SK-N-SH (cell line): ENCODE results near the gene MUC2. TPM values are rescaled to one million over a fixed set of nuclear protein-coding genes. Genes with fewer than 3 reads are reported as not detected.

Experiments used
- CTCF ChIA-PET: fragments of 300-600, 350-600 bp; formaldehyde crosslinking; extraction: SDS; loops from one replicate; lab custom pipeline; 2021; lab: Yijun Ruan, JAX
- POLR2A ChIA-PET: fragments of 350-600 bp; sonication (Branson Sonifier 250); formaldehyde crosslinking; extraction: SDS; loops from one replicate; lab custom pipeline; 2020; ENCODE audit warnings: antibody characterized with exemption, inconsistent platforms; lab: Yijun Ruan, JAX
- DNase-seq: peaks from one replicate; pipeline ENCODE4 v3.0.0; 2012
- H2AFZ ChIP-seq: fragments of 200-600 bp; sonication (generic); 2 replicates; pipeline ENCODE4 v1.8.1; 2016; ENCODE audit warnings: antibody characterized with exemption, mild to moderate bottlenecking, low read depth
- H3F3A ChIP-seq: fragments of 200-600 bp; sonication (generic); replicated peaks from 2 replicates; pipeline ENCODE3; 2016; ENCODE audit warnings: antibody characterized with exemption, mild to moderate bottlenecking; ENCODE audit not compliant: insufficient read depth
- H3K27ac ChIP-seq, 2 experiments: fragments of 200-500 bp in 1 of 2; fragments of 200-600 bp in 1 of 2; sonication (Bioruptor generic) in 1 of 2; sonication (generic), shearing (Covaris generic) in 1 of 2; 2 replicates each; pipeline versions ENCODE4 v1.5.1 to v1.6.1; 2014 to 2016; ENCODE audit warnings: low read depth in 2 of 2, inconsistent platforms in 1 of 2, low read length in 1 of 2, mild to moderate bottlenecking in 1 of 2, mixed read lengths in 1 of 2
- H3K27me3 ChIP-seq: fragments of 200-600 bp; sonication (generic), shearing (Covaris generic); 2 replicates; pipeline ENCODE4 v1.6.1; 2016; ENCODE audit warnings: mixed run types; ENCODE audit not compliant: insufficient read depth
- H3K36me3 ChIP-seq, 2 experiments: fragments of 200-500 bp in 1 of 2; fragments of 200-600 bp in 1 of 2; sonication (Bioruptor generic) in 1 of 2; sonication (generic) in 1 of 2; replicated peaks in 1 of 2; 2 replicates each; pipeline versions ENCODE3 to v1.5.1; 2014 to 2016; ENCODE audit warnings: low read length in 1 of 2, mild to moderate bottlenecking in 1 of 2; ENCODE audit not compliant: insufficient read depth in 2 of 2, control insufficient read depth in 1 of 2
- H3K4me1 ChIP-seq, 2 experiments: fragments of 200-500 bp in 1 of 2; fragments of 200-600 bp in 1 of 2; sonication (Bioruptor generic) in 1 of 2; sonication (generic), shearing (Covaris generic) in 1 of 2; 2 replicates each; pipeline versions ENCODE4 v1.5.1 to v1.6.1; 2014 to 2016; ENCODE audit warnings: low read depth in 1 of 2, low read length in 1 of 2, mixed run types in 1 of 2; ENCODE audit not compliant: insufficient read depth in 2 of 2, control insufficient read depth in 1 of 2
- H3K4me2 ChIP-seq: fragments of 200-600 bp; sonication (generic), shearing (Covaris generic); 2 replicates; pipeline ENCODE4 v1.6.1; 2017; ENCODE audit warnings: mixed run types
- H3K4me3 ChIP-seq, 2 experiments: fragments of 200-500 bp in 1 of 2; fragments of 200-600 bp in 1 of 2; sonication (Bioruptor generic) in 1 of 2; sonication (generic), shearing (Covaris generic) in 1 of 2; 2 replicates each; pipeline versions ENCODE4 v1.5.1 to v1.8.1; 2014 to 2016; ENCODE audit warnings: low read depth in 2 of 2, inconsistent platforms in 1 of 2, low read length in 1 of 2, mild to moderate bottlenecking in 1 of 2, mixed read lengths in 1 of 2, moderate library complexity in 1 of 2
- H3K79me2 ChIP-seq: fragments of 200-600 bp; sonication (generic); 2 replicates; pipeline ENCODE4 v1.8.1; 2017; ENCODE audit warnings: mild to moderate bottlenecking; ENCODE audit not compliant: insufficient read depth
- H3K9ac ChIP-seq: fragments of 200-600 bp; sonication (generic); 2 replicates; pipeline ENCODE4 v1.6.1; 2017; ENCODE audit warnings: mixed run types
- H3K9me2 ChIP-seq: fragments of 200-600 bp; sonication (generic); 2 replicates; pipeline ENCODE4 v1.6.1; 2017; ENCODE audit warnings: mixed run types
- H3K9me3 ChIP-seq: fragments of 200-600 bp; sonication (generic); 2 replicates; pipeline ENCODE4 v1.6.1; 2017; ENCODE audit warnings: mixed run types, mild to moderate bottlenecking, moderate library complexity
- H4K20me1 ChIP-seq: fragments of 200-600 bp; sonication (generic); 2 replicates; pipeline ENCODE4 v1.6.1; 2017; ENCODE audit warnings: mild to moderate bottlenecking, mixed run types; ENCODE audit not compliant: insufficient read depth
- ELF1 ChIP-seq: IDR thresholded peaks from 2 replicates; pipeline ENCODE4 v1.4.0; 2012
- EZH2phosphoT487 ChIP-seq: fragments of 200-600 bp; sonication (generic); IDR thresholded peaks from 2 replicates; pipeline ENCODE4 v1.6.1; 2017; ENCODE audit warnings: low read depth, mixed run types, mild to moderate bottlenecking, antibody characterized with exemption, moderate library complexity, borderline replicate concordance
- FOXJ3 ChIP-seq: sonication (generic); formaldehyde crosslinking; IDR thresholded peaks from 2 replicates; pipeline ENCODE4 v1.5.1; 2020; ENCODE audit warnings: mild to moderate bottlenecking, missing genetic modification reagents
- GABPA ChIP-seq: IDR thresholded peaks from 2 replicates; pipeline ENCODE4 v1.4.0; 2012; ENCODE audit warnings: low read depth, mild to moderate bottlenecking
- GATA2 ChIP-seq: sonication (generic); formaldehyde crosslinking; IDR thresholded peaks from 2 replicates; pipeline ENCODE4 v1.5.0; 2020; ENCODE audit warnings: mild to moderate bottlenecking, missing genetic modification reagents
- JUND ChIP-seq: IDR thresholded peaks from 2 replicates; pipeline ENCODE4 v1.4.0; 2012
- MEF2A ChIP-seq: IDR thresholded peaks from 2 replicates; pipeline ENCODE4 v1.4.0; 2012; ENCODE audit warnings: low read depth, borderline replicate concordance
- MXI1 ChIP-seq: IDR thresholded peaks from 2 replicates; pipeline ENCODE4 v1.6.1; 2012; ENCODE audit warnings: mild to moderate bottlenecking, low read depth, low read length, improper control_type of control experiment
- NFIC ChIP-seq: IDR thresholded peaks from 2 replicates; pipeline ENCODE4 v1.4.0; 2012; ENCODE audit warnings: borderline replicate concordance
- NRF1 ChIP-seq: IDR thresholded peaks from 2 replicates; pipeline ENCODE4 v1.6.1; 2012; ENCODE audit warnings: low read depth, mild to moderate bottlenecking, low read length
- RAD21 ChIP-seq: IDR thresholded peaks from 2 replicates; pipeline ENCODE4 v1.6.1; 2012; ENCODE audit warnings: mild to moderate bottlenecking, low read length
- RCOR1 ChIP-seq: fragments of 150-350 bp; IDR thresholded peaks from 2 replicates; pipeline ENCODE4 v1.6.1; 2017; ENCODE audit warnings: antibody characterized with exemption, low read length
- RXRA ChIP-seq: IDR thresholded peaks from 2 replicates; pipeline ENCODE4 v1.4.0; 2012; ENCODE audit warnings: low read depth, mild to moderate bottlenecking, borderline replicate concordance
- SMC3 ChIP-seq: IDR thresholded peaks from 2 replicates; pipeline ENCODE4 v1.6.1; 2012; ENCODE audit warnings: low read depth, low read length, improper control_type of control experiment
- TAF1 ChIP-seq: IDR thresholded peaks from 2 replicates; pipeline ENCODE4 v1.6.1; 2012; ENCODE audit warnings: low read depth, mild to moderate bottlenecking, low read length, moderate library complexity, borderline replicate concordance
- WGBS: methylation state at CpG from one replicate; pipeline ENCODE4 v1.1.6; 2017; ENCODE audit warnings: low lambda C conversion rate; 5-methylcytosine and 5-hydroxymethylcytosine counted together
- polyA plus RNA-seq, 3 experiments: library from polyadenylated mRNA; depleted of rRNA; stranded (reverse); fragments of >200 nt; gene quantifications; 2 replicates each; pipeline ENCODE4 v1.2.3, GENCODE V29; 2012
- TF ChIP-seq, protein P1 (sequence below): fragments of 150-350 bp; IDR thresholded peaks from 2 replicates; pipeline ENCODE4 v1.6.1; 2016; ENCODE audit warnings: mild to moderate bottlenecking, low read depth, low read length
- TF ChIP-seq, protein P2 (sequence below): IDR thresholded peaks from 2 replicates; pipeline ENCODE4 v1.4.0; 2012; ENCODE audit warnings: low read depth, borderline replicate concordance
- TF ChIP-seq, protein P3 (sequence below): IDR thresholded peaks from 2 replicates; pipeline ENCODE4 v1.4.0; 2012; ENCODE audit warnings: low read depth

Gene MUC2
- polyA plus RNA-seq, 1 of the 3 experiments (the other 2 are of a cell fraction) = not detected

DNA sequence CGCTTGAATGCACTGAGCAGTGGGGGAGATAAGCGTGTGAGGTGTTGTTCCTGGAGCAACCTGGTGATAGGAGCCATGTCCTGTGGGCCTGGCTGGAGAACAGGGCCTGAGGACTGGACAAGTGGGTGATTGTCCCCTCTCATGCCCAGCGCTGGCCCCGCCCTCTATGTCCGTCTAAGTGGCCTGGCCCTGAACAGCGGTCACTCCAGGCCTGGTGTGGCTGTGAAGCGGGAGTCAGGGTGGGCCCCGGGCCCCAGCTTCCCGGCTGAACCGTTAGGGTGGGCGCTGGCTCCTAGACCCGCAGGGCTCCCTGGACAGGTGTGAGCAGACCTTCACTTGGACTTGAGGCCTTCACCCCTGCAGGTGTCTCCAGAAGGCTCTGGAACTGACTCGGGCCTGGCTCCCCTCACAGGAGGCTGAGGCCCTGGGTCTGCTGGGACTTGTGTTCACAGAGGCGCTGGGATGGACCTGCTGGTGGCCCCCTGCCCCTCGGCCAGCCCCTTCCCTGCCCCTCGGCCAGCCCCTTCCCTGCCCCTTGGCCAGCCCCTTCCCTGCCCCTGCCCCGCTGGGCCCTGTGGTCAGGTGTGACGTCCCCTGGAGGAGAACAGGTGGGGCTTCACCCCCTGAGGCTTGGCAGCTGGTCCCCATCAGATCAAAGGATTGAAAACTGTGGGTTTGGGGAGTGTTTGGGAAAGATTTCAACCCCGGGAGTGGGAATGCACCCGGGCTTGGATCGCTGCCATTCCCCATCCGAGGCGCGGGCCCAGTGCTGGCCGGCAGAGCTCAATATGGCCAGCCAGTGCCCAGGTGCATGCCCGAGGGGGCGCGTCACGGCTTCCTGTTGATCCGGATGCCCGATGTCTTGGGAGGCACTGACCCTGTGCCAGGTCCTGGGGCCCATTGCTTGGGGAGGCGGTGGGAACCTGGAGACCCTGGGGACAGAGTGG, 34.9 kb upstream of the MUC2 start:
- Histone ChIP-seq H4K20me1 (no peaks in the 10 kb centered on the region), H3K9ac (no peak overlapping the region), H3K27ac (no peak overlapping the region), H3K4me2 (no peak overlapping the region), H3K79me2 (no peaks in the 10 kb centered on the region), H3K9me2 (no peaks in the 10 kb centered on the region), H3K36me3 (no peaks in the 10 kb centered on the region), H3K27me3 (no peaks in the 10 kb centered on the region), H2AFZ (no peak overlapping the region), H3K4me1 (peaks cover 0 to 7% of the 10 kb centered on the region in 2 experiments; a peak in 1 of 4 replicates), H3F3A (no peaks in the 10 kb centered on the region), H3K9me3 (no peaks in the 10 kb centered on the region), H3K4me3 (no peak overlapping the region)
- ChIA-PET POLR2A (no interaction called here), CTCF (interaction anchor here (4.3 kb wide), 1 partner anchor 11 kb away, joined by 25 read pairs; no protein-coding TSS in a partner anchor)
- DNase-seq = no peak
- TF ChIP-seq EZH2phosphoT487 (no peak), JUND (no peak), RCOR1 (no peak), GATA2 (CRISPR knock-in tag) (no peak), SMC3 (no peak), GABPA (no peak), MEF2A (no peak), TAF1 (no peak), NFIC (no peak), ELF1 (no peak), RXRA (no peak), NRF1 (no peak), MXI1 (no peak), RAD21 (no peak), FOXJ3 (CRISPR knock-in tag) (no peak)
- TF ChIP-seq, protein P1, sequence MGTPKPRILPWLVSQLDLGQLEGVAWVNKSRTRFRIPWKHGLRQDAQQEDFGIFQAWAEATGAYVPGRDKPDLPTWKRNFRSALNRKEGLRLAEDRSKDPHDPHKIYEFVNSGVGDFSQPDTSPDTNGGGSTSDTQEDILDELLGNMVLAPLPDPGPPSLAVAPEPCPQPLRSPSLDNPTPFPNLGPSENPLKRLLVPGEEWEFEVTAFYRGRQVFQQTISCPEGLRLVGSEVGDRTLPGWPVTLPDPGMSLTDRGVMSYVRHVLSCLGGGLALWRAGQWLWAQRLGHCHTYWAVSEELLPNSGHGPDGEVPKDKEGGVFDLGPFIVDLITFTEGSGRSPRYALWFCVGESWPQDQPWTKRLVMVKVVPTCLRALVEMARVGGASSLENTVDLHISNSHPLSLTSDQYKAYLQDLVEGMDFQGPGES = no peak
- TF ChIP-seq, protein P2, sequence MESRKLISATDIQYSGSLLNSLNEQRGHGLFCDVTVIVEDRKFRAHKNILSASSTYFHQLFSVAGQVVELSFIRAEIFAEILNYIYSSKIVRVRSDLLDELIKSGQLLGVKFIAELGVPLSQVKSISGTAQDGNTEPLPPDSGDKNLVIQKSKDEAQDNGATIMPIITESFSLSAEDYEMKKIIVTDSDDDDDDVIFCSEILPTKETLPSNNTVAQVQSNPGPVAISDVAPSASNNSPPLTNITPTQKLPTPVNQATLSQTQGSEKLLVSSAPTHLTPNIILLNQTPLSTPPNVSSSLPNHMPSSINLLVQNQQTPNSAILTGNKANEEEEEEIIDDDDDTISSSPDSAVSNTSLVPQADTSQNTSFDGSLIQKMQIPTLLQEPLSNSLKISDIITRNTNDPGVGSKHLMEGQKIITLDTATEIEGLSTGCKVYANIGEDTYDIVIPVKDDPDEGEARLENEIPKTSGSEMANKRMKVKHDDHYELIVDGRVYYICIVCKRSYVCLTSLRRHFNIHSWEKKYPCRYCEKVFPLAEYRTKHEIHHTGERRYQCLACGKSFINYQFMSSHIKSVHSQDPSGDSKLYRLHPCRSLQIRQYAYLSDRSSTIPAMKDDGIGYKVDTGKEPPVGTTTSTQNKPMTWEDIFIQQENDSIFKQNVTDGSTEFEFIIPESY = no peak
- TF ChIP-seq, protein P3, sequence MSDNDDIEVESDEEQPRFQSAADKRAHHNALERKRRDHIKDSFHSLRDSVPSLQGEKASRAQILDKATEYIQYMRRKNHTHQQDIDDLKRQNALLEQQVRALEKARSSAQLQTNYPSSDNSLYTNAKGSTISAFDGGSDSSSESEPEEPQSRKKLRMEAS = no peak
- WGBS = 71% methylated on average over 21 of the region's 32 CpGs
